Eye (tissue), 1 donor: ENCODE results near the gene NUAK1.
"Not testable (repeated sequence)": the region's sequence is repeated elsewhere in the genome, so short reads cannot be mapped to it uniquely, and the experiment has no call there.

Experiments used
- DNase-seq: peaks from one replicate; pipeline ENCODE4 v3.0.0-alpha.2; 2015

The NUAK1 gene

DNA sequence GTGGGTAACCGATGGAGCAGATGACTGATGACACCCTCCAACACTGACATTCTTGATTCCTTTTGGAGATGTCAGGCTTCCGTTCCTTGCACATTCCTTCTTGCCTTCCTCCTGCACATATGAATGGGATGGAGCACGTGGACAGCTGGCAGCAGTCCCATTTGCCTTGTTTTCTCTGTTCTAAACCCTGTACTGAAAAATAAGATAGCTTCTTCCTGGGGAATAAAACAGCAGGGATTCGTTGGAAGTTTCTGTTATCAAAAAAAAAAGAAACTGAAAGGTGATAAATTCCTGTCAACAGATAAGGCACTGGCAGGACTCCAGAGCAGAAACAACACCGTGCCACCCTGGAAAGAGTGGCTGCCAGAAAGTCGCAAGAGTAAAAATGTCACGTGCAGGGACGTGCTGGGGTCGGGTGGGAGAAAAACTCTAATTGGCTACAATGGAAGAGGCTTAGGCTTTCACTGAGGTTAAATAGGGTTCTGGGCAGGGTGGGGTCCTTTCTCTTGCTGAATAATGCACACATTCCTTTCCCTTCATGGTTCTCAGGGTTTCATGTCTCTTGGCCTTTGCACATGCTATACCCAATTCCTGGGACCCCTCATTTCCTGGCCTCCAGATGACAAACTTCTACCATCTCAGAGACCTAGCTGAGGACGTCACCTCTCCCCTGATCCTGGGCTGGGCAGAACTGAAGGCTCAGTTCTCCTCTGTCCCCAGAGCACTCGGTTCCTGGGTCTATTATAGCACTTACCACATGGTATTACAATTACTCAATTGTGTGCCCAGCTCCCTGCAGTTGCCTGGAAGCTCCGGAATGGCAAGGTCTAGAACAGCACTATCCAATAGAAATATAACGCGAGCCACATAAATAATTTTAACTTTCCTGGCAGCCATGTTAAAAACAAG lies 7.0 kb upstream of the NUAK1 start:
- peak; percentile 23 for DNase-seq

DNA sequence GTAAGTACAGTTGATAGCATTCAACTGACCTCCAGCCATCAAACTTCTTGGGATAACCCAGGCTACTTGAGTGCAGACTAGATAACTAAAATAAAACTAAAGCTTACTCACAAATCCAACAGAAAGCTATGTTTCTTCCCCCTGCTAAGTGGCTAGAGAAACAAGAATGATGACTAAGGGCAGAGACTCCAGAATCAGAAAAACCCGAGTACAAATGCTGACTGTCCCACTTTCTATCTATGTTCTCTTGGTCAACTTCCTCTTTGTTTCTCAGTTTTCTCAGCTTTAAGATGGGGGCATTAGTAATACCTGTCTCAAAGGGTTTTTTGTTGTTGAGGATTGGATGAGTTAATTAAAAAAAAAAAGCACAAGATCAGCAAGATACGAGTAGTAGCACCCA lies 6.1 kb upstream of the NUAK1 start:
- no peak for DNase-seq

DNA sequence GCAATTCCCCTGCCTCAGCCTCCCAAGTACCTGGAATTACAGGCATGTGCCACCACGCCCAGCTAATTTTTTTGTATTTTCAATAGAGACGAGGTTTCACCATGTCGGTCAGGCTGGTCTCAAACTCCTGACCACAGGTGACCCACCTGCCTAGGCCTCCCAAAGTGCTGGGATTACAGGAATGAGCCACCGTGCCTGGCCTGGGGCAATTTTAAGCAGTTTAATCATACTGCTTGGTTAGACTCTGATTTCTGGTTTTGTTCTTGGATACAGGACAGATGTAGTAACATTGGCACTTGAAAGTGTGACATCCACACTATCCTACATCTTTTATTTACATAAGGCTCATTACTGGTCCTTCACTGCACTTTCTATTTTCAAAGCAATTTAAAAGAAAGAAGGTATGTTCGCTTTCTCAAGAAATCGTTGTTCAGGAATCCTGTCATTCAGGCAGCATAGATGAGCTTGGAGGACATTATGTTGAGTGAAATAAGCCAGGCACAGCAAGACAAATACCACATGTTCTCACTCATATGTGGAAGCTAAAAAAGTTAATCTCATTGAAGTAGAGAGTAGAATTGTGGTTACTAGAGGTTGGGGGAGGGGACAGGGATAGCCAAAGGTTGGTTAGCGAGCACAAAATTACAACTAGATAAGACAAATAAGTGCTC lies 4.0 kb upstream of the NUAK1 start:
- peak; percentile 4 for DNase-seq

DNA sequence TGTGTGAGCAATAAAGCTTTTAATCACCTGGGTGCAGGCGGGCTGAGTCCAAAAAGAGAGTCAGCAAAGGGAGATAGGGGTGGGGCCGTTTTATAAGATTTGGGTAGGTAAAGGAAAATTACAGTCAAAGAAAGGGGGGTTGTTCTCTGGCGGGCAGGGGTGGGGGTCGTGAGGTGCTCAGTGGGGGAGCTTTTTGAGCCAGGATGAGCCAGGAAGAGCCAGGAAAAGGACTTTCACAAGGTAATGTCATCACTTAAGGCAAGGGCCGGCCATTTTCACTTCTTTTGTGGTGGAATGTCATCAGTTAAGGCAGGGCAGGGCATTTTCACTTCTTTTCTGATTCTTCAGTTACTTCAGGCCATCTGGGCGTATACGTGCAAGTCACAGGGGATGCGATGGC lies 3.2 kb upstream of the NUAK1 start:
- DNase-seq: not testable (repeated sequence)

DNA sequence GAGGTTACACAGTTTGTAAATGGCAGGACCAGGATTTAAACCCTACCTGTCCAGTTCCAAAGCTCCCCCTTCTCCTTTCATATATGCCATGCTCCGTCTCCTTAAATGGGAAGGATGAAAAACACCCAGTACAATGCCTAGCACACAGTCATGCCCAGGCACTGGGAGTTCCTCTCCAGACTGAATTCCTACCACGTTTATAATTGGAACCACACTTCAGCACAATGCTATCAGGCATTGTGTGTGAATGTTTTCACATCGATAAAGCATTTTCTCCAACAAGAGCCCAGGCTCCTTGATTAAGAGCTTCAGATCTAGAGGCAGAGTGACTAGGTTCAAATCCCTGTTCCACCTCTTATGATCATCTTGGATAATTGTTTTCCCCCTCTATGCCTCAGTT lies 2.7 kb upstream of the NUAK1 start:
- peak; percentile 14 for DNase-seq

DNA sequence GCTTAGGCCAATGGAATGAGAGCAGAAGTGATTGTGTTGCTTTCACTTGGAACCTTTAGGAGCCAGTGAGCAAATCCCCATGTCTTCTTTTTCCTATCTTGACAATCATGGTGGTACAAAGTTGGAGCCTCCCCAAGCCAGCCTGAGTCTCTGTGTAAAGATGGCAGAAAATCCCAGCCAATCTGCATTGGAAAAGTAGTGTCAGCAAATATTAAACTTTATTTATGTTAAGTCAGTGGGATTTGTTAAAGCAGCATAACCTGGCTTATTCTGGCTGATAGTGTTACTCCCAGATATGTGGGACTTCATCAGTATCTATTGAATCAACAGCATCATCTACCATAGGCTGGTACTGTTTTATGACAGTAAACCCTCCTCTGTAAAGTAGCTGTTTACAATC lies 2.2 kb upstream of the NUAK1 start:
- no peak for DNase-seq

DNA sequence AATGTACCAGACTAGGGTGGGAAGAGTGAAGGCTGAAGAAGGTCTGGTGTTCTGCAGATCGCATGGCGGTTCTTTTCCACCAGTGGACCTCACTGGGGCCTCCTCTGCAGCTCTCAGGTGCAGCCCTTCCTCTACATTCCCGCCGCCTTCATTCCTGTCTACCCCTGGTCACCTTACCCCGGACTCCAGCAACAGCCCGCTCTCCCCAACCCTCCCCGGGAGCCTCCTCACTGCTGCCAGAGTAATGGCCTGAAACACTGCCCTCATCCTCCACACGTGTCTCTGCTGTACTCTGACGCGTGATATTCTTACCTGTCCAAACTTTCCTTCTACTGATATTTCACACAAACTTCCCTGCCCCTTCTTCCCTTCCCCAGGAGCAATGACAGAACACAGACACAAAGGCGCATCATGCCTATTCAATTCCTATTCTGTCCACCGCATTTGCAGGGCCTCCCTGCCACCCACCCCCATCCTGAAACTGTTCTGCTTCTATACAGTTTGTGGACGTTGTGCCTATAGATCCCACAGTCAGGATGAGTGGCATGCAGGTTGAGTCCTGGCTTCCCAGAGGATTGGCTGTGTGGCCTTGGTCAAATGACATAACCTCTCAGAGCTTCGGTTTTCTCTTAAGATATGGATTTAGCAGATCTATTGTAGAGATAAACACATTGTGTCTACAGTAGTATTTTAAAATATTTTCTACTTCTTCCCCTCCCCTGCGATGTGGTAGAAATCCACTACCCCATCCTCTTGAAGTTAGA lies 1.7 kb upstream of the NUAK1 start:
- no peak for DNase-seq

DNA sequence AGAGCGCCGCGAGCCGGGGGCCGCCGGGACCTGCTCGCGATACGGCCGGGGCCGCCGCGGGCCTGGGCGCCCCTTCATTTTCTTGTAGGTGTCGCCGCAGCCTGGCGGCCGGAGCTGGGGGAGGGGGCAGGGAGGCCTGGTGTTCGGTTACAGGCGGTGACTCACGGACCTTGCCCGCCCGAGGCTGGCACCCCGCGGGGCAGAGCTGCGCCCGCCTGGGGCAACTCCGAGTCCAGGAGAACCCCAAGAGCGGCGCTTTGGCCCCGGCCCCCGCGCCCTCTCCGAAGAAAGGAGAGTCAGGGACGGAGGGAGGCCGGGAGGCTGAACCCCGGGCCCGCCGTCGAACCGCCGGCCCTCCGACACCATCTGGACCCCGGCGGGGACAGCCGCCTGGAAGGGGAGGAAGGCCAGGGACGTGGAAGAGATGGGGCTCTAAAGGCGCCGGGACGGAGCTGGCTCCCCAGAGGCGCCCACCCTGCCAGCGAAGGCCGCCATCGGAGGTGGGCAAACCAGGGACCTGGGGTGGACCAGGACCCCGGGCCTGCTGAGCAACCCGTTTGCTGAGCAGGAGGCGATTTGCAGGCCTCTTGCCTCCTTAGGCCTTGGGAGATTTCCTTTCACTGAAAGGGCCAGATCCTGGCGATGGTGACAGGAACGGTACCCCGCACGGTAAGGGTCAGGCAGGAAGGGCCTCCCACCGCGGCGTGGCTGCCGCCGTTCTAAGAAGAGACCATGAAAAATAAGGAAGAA lies 843 bp upstream of the NUAK1 start:
- DNase-seq: peak; percentile 91

DNA sequence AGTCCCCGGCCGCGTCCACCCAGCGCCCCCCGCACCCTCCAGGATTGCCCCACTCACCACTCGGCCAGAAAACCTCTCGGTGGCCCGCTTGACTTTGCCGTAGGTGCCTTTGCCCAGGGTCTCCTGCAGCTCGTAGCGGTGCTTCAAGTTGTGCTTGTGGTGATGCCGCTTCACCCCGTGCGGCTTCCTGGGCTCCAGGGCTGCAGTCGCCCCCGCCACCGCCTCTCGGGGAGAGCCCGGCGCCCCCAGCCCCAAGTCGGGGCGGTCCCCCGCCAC lies 459 bp downstream of the NUAK1 start:
- no peak for DNase-seq

DNA sequence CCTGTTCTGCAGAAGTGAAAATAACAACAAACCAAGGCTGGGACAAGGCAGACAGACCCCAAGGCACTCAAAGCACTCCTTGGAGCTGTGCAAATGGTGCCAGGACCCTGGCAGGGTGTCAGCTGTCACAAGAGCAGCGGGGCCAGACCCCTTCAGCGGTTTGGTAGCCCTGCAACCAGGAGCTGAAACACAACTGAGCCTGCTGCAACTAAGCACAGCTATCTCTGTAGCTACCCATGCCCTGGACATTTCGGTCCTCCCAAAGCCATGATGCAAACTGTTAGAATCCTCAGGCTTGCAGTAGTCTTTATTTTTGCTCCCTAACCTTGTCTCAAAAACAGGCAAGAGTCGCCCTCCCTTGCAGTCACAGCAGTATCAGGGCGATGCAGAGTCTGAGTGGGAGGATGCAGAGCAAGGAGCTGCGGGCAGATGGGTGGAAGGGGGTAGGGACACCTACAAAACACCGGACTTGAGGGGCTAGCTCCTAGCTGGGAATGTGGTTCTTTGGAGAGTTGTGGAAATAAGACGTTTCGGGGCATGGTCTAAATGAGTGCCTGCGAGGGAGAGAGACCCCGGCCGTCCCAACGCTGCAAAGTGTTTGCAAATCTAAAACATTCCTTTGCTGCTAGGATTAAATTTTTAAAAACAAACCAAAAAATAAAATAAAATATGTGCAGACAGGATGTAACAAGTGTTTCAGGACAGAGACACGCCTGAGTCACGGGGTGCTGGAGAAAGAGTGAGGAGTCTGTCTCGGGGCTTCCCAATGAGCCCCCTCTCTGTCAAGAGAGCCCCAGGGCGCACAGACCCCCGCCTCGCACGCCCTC lies 1.0 kb downstream of the NUAK1 start:
- DNase-seq: peak; percentile 64

DNA sequence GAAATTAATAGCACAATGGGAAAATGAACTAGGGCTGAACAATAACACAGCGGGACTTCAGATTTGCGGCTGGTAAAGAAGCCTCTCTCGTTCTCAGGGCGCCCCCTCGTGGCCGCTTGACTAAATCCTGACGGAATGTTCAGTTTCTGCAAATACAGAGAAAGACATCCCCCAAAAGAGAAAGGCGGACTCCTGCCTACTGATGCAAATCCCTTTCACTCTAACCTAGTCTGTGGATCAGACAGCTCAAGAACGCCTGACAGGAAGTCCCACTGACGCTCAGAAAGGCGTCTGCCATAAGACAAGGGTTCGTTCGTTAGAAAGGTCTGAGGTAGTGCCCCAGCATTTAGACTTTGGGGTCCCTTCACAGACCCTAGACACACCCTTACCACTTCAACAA lies 2.5 kb downstream of the NUAK1 start:
- peak; percentile 98 for DNase-seq

DNA sequence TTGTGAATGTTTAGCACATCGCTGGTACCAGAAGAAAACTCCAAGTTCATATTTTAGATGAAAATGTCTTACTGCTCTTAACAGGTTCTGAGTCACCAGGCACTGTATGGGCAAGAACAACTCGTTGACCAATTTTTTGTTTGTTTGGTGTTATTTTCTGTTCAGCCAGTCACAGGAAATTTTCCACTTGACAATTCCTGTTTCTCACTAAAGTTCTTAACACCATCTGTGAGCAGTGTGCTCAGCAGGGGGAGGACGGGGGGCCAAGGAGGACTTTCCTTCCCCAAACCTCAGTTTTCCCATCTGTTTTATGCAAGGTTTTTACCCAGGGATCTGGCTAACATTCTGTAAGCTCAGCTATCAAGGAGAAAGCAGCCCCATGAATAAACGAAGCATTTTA lies 3.0 kb downstream of the NUAK1 start:
- no peak for DNase-seq

DNA sequence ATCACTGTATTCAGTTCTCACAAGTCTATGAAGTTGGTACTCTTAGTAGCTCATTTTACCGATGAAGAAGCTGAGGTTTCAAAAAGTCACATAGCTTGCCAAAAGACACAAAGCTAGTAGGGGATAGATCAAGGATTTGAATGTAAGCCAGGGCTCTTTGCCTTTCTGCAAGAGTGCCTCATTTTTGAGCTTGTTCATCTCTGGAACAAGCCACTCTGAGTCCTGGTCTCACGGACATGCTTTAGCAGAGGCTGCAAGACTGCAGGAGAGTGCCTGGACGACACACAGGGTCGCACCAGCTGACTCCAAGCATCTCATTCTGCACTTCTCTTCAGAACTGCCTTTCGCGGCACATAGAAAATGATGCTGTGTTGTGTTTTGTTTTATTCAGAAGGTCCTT lies 3.7 kb downstream of the NUAK1 start:
- peak; percentile 68 for DNase-seq

DNA sequence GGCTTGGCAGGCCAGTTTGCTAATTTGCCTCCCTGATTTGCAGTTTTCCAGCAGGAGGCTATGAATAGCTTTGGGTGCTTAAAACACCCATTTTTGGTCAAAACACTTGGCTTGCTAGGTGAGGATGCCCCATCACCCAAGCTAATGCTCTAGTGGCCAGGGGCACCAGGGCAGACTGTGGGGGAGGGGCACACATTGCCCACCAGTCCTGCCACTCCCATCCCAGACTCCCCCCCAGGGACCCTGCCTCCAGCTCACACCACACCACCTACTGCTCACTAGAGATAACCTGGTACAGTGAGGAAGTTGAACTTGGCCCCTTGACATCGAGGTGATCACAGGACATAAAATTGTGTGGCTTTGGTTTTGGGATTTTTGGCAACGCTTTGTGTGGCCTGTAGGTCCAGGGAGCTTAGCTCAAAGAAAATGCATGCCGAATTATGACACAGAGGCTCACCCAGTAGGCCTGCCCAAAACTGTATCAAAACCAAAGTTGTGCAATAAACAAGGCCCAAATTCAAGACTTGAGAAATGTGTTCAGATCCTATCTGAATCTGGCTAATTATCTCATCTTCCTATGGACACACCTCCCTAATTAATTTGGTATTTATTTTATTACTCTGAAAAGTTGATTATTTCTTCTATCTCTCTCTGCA lies 4.3 kb downstream of the NUAK1 start:
- DNase-seq: peak; percentile 9

DNA sequence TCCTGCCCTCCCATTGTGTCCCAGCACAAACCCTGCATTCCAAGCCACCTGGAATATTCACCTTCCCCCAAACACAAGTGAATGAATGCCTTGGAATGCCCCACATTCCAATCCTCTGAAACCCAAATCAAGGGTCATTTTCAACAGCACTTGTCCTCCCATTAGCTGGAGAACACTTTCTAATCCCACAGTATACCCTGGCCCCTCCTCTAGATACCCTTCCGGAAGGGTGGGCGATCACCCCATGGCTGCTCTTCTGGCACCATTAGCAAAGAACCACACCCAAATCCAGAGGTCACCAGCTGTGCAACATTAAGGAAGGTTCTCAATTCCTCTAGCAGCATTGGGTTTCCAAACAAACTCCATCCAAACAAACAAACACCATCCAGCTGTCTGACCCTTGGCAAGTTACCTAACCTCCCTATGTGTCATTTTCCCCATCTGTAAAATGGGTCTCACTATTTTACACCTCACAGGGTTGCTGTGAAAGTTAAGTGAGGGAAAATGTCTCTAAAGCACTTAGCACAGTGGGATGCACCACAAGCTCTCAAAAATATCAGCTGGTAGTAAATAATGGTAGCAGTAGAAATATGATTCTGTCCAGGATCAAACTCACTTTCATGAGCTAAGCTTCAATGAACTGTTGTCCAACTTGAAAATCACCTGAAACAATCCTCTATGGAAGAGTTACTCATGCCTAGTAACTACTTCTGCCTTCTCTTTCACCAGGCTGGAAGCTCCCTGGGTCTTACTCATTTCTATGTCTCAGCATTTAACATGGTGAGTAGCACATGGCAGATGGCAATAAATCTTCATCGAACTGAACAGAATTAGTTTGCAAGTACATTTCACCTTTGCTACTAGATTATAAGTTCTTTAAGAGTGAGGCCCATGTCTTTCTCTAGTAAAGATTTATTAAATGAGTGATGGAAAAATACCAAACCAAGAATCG lies 5.3 kb downstream of the NUAK1 start:
- peak; percentile 2 for DNase-seq

DNA sequence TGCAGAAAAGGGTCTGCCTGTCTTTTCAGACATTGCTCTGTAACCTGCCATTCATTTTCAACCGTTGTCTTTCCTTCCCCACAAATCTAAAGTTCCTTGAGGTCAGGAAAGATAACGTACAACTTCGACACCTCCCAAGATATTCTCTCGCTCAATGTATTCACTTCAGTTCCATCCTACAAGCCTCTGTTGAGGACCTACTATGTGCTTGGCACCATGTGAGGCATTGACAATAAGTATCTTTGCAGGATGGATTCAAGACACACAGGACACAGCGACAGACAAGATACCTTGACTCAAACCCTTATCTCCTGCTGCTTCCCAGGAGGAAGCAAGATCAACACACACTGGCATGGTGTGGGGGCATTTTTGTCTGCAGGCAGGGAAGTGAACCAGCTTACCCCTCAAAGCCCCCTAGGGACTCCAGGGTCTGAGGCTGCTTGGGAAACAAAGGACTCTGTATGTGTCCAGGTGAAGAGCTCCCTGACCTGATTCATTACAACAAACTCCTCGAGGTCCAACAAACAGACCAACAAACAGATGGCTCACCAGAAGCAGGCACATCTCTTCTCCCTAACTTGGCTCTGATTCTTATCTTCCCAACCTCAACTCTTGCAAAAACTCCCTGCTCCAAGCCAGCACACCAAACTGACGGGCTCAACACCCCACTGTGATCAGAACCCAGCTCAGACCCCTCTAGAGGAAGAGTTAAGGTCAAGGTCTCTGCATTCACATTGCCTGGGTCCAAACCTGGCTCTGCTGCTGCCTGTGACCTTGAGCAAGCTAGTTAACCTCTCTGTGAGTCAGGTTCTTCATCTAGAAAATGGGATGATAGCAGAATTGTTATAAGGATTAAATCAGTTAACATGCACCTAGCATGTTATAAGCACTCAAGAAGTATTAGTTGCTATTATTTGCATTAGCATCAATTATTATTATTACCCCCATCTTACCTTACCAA lies 6.3 kb downstream of the NUAK1 start:
- DNase-seq: peak; percentile 1

DNA sequence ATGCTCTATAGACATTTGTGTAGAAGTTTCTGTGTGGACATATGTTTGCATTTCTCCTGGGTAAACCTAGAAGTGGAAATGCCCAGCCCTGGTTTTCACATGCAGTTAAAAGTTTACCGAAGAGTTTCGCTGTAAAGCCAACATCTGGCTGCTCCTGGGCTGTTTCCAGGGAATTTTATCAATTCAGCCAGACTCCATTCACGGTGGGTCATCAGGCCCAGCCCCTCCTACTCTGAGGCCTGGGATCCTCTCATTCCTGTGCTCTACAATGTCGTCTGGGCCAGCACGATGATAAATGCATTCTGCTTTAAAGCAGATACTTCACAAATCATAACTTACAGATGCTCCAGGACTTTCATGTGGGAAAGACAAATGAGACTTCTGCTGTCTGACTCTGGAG lies 7.1 kb downstream of the NUAK1 start:
- DNase-seq: peak; percentile 66

DNA sequence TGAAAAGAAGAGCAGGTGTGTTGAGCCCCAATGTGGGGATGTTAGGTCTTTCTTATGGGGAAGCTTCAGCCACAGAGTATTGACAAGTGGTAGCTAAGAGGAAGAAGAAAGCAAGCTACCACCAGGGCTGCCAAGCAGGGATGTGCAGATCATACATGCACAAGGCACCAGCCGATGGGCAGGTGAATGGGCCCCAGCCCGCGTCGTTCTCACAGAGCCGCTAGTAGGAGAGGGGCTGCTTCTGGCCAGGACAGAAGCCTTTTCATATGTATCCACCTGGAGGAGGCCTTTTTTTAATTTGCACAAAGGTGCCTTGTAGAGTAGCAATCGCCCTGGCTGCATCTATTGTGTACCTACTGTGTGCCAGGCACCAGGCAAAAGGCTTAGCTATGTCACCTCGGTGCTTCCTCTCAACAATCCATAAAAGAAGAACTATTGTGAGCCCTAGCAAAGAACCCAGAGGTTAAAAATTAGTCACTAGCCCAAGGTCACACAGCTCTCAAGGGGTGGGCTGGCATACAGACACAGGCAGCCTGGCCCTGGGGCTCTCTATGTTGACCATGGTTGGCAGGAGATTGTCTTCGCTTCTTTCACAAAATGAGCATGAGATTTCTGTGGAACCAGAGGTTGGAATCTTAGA lies 8.2 kb downstream of the NUAK1 start:
- DNase-seq: peak; percentile 0
